GM21529 (cell line): Measurements from ENCODE around the gene ELOVL3.
"Not testable (repeated sequence)": the region's sequence is repeated elsewhere in the genome, so short reads cannot be mapped to it uniquely, and the experiment has no call there.

Experiments
- ATAC-seq: cut with Tn5 transposase; IDR thresholded peaks from one replicate; pipeline ENCODE4 v1.9.1; 2021; ENCODE audit not compliant: unreplicated experiment

ELOVL3 gene, protein sequence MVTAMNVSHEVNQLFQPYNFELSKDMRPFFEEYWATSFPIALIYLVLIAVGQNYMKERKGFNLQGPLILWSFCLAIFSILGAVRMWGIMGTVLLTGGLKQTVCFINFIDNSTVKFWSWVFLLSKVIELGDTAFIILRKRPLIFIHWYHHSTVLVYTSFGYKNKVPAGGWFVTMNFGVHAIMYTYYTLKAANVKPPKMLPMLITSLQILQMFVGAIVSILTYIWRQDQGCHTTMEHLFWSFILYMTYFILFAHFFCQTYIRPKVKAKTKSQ

DNA sequence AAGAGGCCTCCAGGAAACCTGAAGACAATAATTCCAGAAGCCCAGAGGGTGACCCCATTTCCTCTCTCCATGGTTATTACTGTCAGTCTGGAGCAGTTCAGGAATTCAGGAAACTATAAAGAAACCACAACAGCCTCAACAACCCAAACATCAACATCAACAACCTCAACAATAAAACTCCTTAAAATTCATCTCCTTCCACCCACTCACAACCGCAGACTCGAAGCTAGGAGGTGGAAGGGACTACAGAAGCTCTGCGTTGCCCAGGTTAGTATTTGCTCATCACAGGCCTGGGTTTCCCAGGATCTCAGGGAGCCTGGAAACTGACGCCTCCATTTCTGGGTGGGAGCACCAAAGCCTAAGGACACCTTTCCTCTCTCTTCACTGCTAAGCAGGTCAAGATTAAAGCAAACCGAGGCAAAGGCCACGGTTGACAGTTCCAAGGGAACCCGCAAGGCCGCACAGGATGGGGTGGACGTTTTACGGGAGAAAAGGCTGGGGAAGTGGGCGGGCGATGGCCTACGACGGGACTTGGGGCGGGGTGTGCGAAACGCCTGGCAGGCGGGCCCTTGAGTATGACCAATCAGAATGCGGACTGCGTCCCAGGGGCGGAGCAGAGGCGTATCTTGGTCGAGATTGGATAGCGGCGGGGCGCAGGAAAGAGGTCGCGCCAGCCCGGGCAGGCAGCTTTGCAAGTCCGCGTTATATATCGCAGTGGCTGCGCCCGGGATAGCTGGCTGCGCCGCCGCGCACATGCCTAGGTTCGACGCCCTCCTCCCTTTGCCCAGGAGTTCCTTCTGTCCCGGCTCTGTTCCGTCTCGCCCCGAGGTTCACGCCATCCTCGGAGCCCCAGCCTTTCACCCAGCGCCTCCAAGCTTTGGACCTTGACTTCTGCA lies at the start of gene ELOVL3:
Gene ELOVL3 (plus strand): TSS at position 654 of the 896 bp plus-strand sequence. CDS start 250 bp downstream, outside the sequence.
- ATAC-seq, result peak; percentile 94

DNA sequence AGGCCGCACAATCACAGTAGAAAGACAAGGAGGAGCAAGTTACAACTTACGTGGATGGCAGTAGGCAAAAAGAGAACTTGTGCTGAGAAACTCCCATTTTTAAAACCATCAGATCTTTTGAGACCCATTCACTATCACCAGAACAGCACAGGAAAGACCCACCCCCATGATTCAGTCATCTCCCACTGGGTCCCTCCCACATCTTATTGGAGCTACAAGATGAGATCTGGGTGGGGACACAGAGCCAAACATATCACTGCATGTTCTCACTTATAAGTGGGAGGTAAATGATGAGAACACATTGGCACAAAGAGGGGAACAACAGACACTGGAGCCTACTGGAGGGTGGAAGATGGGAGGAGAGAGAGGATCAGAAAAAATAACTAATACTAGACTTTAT lies 41.5 kb upstream of the ELOVL3 start:
- no peak for ATAC-seq

- ATAC-seq, result no peak
Observed at GRCh38 chr10:102185272-102185671, 40.8 kb upstream of the ELOVL3 start.

GRCh38 chr10:102185811-102186527 lies 40.1 kb upstream of the ELOVL3 start:
- no peak for ATAC-seq

GRCh38 chr10:102188298-102188940 lies 37.7 kb upstream of the ELOVL3 start:
- ATAC-seq, result no peak

- not testable (repeated sequence) for ATAC-seq
Observed at GRCh38 chr10:102188941-102189898, 36.9 kb upstream of the ELOVL3 start.

- ATAC-seq, result no peak
Observed at GRCh38 chr10:102191956-102192355, 34.1 kb upstream of the ELOVL3 start.

GRCh38 chr10:102195296-102195870 lies 30.7 kb upstream of the ELOVL3 start:
- no peak for ATAC-seq

GRCh38 chr10:102196893-102197292 lies 29.2 kb upstream of the ELOVL3 start:
- ATAC-seq, result no peak

GRCh38 chr10:102198027-102198426 lies 28.1 kb upstream of the ELOVL3 start:
- no peak for ATAC-seq

DNA sequence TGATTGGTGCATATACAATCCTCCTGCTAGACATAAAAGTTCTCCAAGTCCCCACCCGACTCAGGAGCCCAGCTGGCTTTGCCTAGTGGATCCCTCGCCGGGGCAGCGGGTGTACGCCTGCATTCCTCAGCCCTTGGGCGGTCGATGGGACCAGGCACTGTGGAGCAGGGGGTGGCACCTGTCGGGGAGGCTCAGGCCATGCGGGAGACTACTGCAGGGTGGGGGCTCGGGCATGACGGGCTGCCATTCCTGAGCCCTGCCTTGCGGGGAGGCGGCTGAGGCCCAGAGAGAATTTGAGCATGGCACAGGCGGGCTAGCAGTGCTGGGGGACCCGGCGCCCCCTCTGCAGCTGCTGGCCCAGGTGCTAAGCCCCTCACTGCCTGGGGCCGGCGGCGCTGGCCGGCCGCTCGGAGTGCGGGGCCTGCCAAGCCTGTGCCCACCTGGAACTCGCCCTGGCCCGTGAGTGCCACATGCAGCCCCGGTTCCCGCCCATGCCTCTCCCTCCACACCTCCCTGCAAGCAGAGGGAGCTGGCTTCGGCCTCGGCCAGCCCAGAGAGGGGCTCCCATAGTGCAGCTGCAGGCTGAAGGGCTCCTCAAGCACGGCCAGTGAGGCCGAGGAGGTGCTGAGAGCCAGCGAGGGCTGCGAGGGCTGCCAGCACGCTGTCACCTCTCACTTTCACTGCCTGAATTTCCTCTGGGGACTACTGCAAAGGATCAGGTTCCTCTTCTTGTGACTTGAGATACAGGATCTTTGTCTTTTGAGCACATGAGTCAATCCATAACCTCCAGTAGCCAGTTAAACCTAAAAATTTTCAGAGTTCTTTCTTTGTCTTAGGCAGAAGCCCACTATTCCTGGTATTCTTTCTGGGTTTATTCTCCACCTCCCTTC lies 25.1 kb upstream of the ELOVL3 start:
- ATAC-seq, result no peak

DNA sequence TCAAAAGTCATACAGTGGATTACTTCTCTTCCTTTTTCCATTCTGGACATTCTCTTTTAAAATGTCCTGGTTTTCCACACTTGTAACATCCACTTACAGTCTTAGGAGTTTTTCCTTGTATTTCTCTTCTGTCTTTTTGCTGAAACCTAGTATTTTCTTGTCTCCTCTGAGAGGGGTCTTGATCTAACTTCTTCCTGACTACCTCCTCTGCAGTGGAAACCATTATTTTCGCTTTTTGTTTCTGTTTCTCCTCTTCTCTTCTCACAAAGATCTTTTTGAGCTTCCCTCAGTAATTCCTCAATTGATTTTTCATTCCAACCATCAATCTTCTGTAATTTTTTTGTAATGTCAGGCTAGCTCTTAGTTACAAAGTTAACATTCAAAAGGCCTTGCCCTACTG lies 23.7 kb upstream of the ELOVL3 start:
- ATAC-seq, result no peak

- ATAC-seq, result no peak
Observed at GRCh38 chr10:102208311-102209035, 17.6 kb upstream of the ELOVL3 start.

- ATAC-seq, result no peak
Observed at GRCh38 chr10:102211615-102212299, 14.3 kb upstream of the ELOVL3 start.

DNA sequence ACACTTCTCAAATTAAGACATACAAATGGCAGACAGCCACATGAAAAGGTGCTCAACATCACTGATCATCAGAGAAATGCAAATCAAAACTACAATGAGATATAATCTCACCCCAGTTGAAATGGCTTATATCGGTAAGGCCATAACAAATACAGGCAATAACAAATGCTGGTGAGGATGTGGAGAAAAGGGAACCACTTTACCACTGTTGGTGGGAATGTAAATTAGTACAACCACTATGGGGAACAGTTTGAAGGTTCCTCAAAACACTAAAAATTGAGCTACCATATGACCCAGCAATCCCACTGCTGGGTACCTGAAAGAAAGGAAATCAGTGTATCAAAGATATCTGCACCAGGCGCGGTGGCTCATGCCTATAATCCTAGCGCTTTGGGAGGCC lies 12.5 kb upstream of the ELOVL3 start:
- ATAC-seq, result not testable (repeated sequence)

DNA sequence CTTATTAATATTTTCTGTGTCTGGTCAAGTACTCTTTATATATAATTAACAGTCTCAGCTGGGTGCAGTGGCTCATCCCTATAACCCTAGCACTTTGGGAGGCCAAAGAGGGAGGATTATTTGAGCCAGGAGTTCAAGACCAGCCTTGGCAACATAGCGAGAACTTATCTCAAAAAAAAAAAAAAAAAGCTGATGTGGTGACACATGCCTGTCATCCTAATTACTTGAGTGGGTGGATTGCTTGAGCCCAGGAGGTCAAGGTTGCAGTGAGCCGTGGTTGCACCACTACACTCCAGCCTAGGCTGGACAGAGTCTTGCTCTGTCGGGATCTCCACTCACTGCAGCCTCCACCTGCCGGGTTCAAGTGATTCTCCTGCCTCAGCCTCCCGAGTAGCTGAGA lies 6.7 kb upstream of the ELOVL3 start:
- ATAC-seq, result no peak

DNA sequence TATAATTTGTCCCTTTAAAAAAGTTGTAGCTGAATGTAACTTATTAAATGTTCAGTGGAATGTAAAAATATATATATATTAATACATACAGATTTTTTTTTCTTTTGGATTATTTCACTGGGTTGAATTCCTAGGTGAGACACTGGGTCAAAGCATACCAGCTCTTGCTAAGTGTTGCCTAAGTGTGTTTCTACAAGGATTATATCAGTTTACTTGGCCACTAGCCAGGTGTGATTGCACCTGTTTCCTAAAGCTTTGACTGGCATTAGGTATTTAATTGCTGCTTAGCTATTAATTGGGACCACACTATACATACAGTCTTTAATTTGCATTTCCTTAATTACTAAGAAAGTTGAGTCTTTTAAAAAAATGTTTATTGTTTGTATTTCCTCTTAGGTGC lies 5.5 kb upstream of the ELOVL3 start:
- no peak for ATAC-seq
